ENCODE results near the gene RDH8. TPM values are rescaled to one million over a fixed set of nuclear protein-coding genes. Genes with fewer than 3 reads are reported as not detected.

Gene RDH8
- polyA plus RNA-seq, 1 experiment = 0.21 TPM

DNA sequence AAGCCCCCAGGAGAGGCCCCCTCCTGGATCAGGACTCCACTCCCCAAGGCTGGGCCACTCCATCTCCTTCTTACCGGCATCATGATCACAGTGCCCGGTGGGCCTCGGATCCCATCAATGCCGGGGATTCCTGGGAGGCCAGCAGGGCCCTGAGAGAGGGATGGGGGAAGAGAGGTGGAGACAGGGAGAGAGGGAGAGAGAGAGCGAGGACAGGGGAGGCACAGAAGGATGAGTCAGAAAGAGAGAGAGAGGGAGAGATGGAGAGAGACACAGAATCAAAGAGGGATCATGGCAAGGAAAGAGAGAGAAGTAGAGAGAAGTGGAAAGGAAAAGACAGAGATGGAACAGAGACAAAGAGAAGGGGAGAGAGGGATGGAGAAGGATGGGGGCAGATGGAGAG is 16.7 kb upstream of the RDH8 start:
- TF ChIP-seq CTCF (IDR thresholded peaks at IDR 0.05; ENCODE audit: insufficient read depth, low read depth, low read length) = no peak
- no peak for DNase-seq (ENCODE audit: low read depth)
- POLR2A ChIA-PET = no interaction called here
- Histone ChIP-seq H3K4me3 (ENCODE audit: low read depth, low read length) (no peak overlapping the region), H3K27me3 (ENCODE audit: control insufficient read depth, insufficient read depth, low read length) (no peaks in the 10 kb centered on the region), H3K36me3 (ENCODE audit: control insufficient read depth, insufficient read depth, low read length) (peaks cover 2% of the 10 kb centered on the region; the same call in 1 of the 2 replicates)
- CTCF ChIA-PET = no interaction called here

- CTCF ChIA-PET = interaction anchor here (0.5 to 4.7 kb wide), 28 partner anchors 8 to 334 kb away, joined by 3 to 64 read pairs (median 6); partner anchors contain the start of gene COL5A3
- POLR2A ChIA-PET = interaction anchor here (0.7 kb wide), 1 partner anchor 11 kb away, joined by 8 read pairs; no protein-coding TSS in a partner anchor
- DNase-seq (ENCODE audit: low read depth) = no peak
- Histone ChIP-seq H3K4me3 (ENCODE audit: low read depth, low read length) (no peak overlapping the region), H3K27me3 (ENCODE audit: control insufficient read depth, insufficient read depth, low read length) (no peaks in the 10 kb centered on the region), H3K36me3 (ENCODE audit: control insufficient read depth, insufficient read depth, low read length) (peaks cover 5% of the 10 kb centered on the region)
- peak; percentile 92 for TF ChIP-seq CTCF (IDR thresholded peaks at IDR 0.05; ENCODE audit: insufficient read depth, low read depth, low read length)
Measured at GRCh38 chr19:10000171-10000826, 13.0 kb upstream of the RDH8 start.

DNA sequence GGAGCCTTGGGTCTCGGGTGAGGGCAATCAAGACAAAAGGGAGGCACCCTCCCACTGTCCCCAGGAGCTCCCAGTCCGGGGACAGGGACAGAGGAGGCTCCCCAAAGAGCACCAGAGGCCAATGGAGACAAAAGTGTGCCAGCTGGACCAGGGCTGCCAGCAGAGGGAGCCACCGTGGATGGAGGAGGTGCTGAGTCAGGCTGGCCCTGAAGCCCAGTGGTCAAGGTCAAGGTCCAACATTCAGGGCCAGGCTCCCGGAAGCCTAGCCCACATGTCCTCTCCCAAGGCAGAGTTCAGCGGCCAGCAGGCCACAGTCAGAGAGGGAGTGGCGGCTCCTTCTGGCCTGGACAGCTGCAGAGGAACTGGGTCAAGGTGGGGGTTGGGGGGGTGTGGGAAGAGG is 11.4 kb upstream of the RDH8 start:
- no peak for DNase-seq (ENCODE audit: low read depth)
- H3K27me3 ChIP-seq (ENCODE audit: control insufficient read depth, insufficient read depth, low read length) = no peaks in the 10 kb centered on the region
- CTCF ChIA-PET = interaction anchor here (0.6 to 4.7 kb wide), 13 partner anchors 9 to 213 kb away, joined by 3 to 64 read pairs (median 5); no protein-coding TSS in a partner anchor
- peak; percentile 55 for TF ChIP-seq CTCF (IDR thresholded peaks at IDR 0.05; ENCODE audit: insufficient read depth, low read depth, low read length)
- H3K4me3 ChIP-seq (ENCODE audit: low read depth, low read length) = no peak overlapping the region
- H3K36me3 ChIP-seq (ENCODE audit: control insufficient read depth, insufficient read depth, low read length) = peaks cover 5% of the 10 kb centered on the region
- POLR2A ChIA-PET = no interaction called here

DNA sequence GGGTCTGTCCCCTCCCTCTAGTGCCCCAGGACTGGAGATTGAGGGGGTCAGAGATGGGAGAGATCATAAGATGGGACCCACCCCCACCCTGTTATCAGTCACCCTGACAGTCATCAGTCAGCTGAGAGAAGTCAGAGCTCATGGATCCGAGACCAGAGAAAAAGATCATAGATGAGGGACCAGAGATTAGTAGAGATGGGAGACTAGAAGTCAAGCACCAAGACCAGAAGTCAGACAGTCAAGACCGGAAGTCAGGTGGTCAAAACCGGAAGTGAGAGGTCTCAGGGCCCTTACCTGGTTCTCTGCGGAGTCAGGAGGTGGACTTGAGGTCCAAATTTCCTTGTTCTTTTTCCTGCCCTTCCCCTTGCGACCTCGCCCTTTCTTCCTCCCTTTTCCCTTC is 10.0 kb upstream of the RDH8 start:
- no peak for DNase-seq (ENCODE audit: low read depth)
- no peak for TF ChIP-seq CTCF (IDR thresholded peaks at IDR 0.05; ENCODE audit: insufficient read depth, low read depth, low read length)
- ChIA-PET CTCF (interaction anchor here (0.8 to 1.0 kb wide), 2 partner anchors 24 to 71 kb away, joined by 3 read pairs; no protein-coding TSS in a partner anchor), POLR2A (no interaction called here)
- H3K4me3 ChIP-seq (ENCODE audit: low read depth, low read length) = no peak overlapping the region
- H3K27me3 ChIP-seq (ENCODE audit: control insufficient read depth, insufficient read depth, low read length) = no peaks in the 10 kb centered on the region
- peaks cover 3% of the 10 kb centered on the region for H3K36me3 ChIP-seq (ENCODE audit: control insufficient read depth, insufficient read depth, low read length)

GRCh38 chr19:10004617-10005016 is 8.7 kb upstream of the RDH8 start:
- TF ChIP-seq CTCF (IDR thresholded peaks at IDR 0.05; ENCODE audit: insufficient read depth, low read depth, low read length) = no peak
- no peak for DNase-seq (ENCODE audit: low read depth)
- Histone ChIP-seq H3K4me3 (ENCODE audit: low read depth, low read length) (no peak overlapping the region), H3K27me3 (ENCODE audit: control insufficient read depth, insufficient read depth, low read length) (no peaks in the 10 kb centered on the region), H3K36me3 (ENCODE audit: control insufficient read depth, insufficient read depth, low read length) (peaks cover 3% of the 10 kb centered on the region)
- CTCF ChIA-PET = interaction anchor here (1.3 to 2.0 kb wide), 3 partner anchors 24 to 245 kb away, joined by 3 to 13 read pairs (median 6); no protein-coding TSS in a partner anchor
- POLR2A ChIA-PET = no interaction called here

All from BJ (cell line).